Measurements from ENCODE around the gene GP5. TPM values are rescaled to one million over a fixed set of nuclear protein-coding genes. Genes with fewer than 3 reads are reported as not detected.

GP5 gene
- total RNA-seq, 1 experiment from 2014 or later = 0.21 TPM

- no peaks in the 10 kb centered on the region for H3K9me3 Mint-ChIP-seq (ENCODE audit: low read depth, unreplicated experiment)
- BruUV-seq (replicated peaks) = no TSS peak
- peaks cover 27% of the 10 kb centered on the region for H3K27me3 Mint-ChIP-seq (ENCODE audit: unreplicated experiment)
- H3K4me1 Mint-ChIP-seq (ENCODE audit: low read depth, unreplicated experiment) = peaks cover 20% of the 10 kb centered on the region
- CTCF ChIA-PET = no interaction called here
- no peak overlapping the region for H3K27ac Mint-ChIP-seq (ENCODE audit: unreplicated experiment)
- H3K36me3 Mint-ChIP-seq (ENCODE audit: insufficient read depth, unreplicated experiment) = peaks cover 17% of the 10 kb centered on the region
- intact Hi-C loops (cut with micrococcal nuclease; ENCODE audit: unreplicated experiment) = no loop called here
- no peak for TF ChIP-seq CTCF (IDR thresholded peaks at IDR 0.05; ENCODE audit: unreplicated experiment)
- no peak overlapping the region for H3K4me3 Mint-ChIP-seq (ENCODE audit: low read depth, unreplicated experiment)
- DNase-seq = no peak
These were observed 877 bp upstream of the GP5 start for GRCh38 chr3:194399874-194400411.

GRCh38 chr3:194397757-194398312 lies 1.2 kb downstream of the GP5 start:
- intact Hi-C loops (cut with micrococcal nuclease; ENCODE audit: unreplicated experiment) = no loop called here
- CTCF ChIA-PET = interaction anchor here (0.6 to 0.7 kb wide), 3 partner anchors 14 to 1787 kb away, joined by 3 to 6 read pairs (median 4); no protein-coding TSS in a partner anchor
- Mint-ChIP-seq H3K27ac (ENCODE audit: unreplicated experiment) (no peak overlapping the region), H3K27me3 (ENCODE audit: unreplicated experiment) (peaks cover 27% of the 10 kb centered on the region), H3K4me1 (ENCODE audit: low read depth, unreplicated experiment) (peaks cover 20% of the 10 kb centered on the region), H3K36me3 (ENCODE audit: insufficient read depth, unreplicated experiment) (peaks cover 9% of the 10 kb centered on the region), H3K4me3 (ENCODE audit: low read depth, unreplicated experiment) (no peak overlapping the region), H3K9me3 (ENCODE audit: low read depth, unreplicated experiment) (no peaks in the 10 kb centered on the region)
- TF ChIP-seq CTCF (IDR thresholded peaks at IDR 0.05; ENCODE audit: unreplicated experiment) = no peak
- DNase-seq = no peak
- BruUV-seq (replicated peaks) = no TSS peak

GRCh38 chr3:194396859-194397756 lies 2.0 kb downstream of the GP5 start:
- no peak overlapping the region for H3K27ac Mint-ChIP-seq (ENCODE audit: unreplicated experiment)
- DNase-seq = no peak
- no TSS peak for BruUV-seq (replicated peaks)
- peaks cover 5% of the 10 kb centered on the region for H3K36me3 Mint-ChIP-seq (ENCODE audit: insufficient read depth, unreplicated experiment)
- H3K4me3 Mint-ChIP-seq (ENCODE audit: low read depth, unreplicated experiment) = peak overlapping the region; percentile 17
- CTCF ChIA-PET = interaction anchor here (0.6 kb wide), 3 partner anchors 14 to 261 kb away, joined by 3 to 6 read pairs (median 3); partner anchors contain the start of gene HES1
- H3K9me3 Mint-ChIP-seq (ENCODE audit: low read depth, unreplicated experiment) = no peaks in the 10 kb centered on the region
- peaks cover 27% of the 10 kb centered on the region for H3K27me3 Mint-ChIP-seq (ENCODE audit: unreplicated experiment)
- intact Hi-C loops (cut with micrococcal nuclease; ENCODE audit: unreplicated experiment) = no loop called here
- H3K4me1 Mint-ChIP-seq (ENCODE audit: low read depth, unreplicated experiment) = peaks cover 20% of the 10 kb centered on the region
- no peak for TF ChIP-seq CTCF (IDR thresholded peaks at IDR 0.05; ENCODE audit: unreplicated experiment)

GRCh38 chr3:194396539-194396858 lies 2.6 kb downstream of the GP5 start:
- CTCF ChIA-PET = interaction anchor here (0.6 kb wide), 1 partner anchor 36 kb away, joined by 3 read pairs; no protein-coding TSS in a partner anchor
- intact Hi-C loops (cut with micrococcal nuclease; ENCODE audit: unreplicated experiment) = no loop called here
- TF ChIP-seq CTCF (IDR thresholded peaks at IDR 0.05; ENCODE audit: unreplicated experiment) = no peak
- H3K4me3 Mint-ChIP-seq (ENCODE audit: low read depth, unreplicated experiment) = peak overlapping the region; percentile 17
- H3K4me1 Mint-ChIP-seq (ENCODE audit: low read depth, unreplicated experiment) = peaks cover 20% of the 10 kb centered on the region
- no peak overlapping the region for H3K27ac Mint-ChIP-seq (ENCODE audit: unreplicated experiment)
- no TSS peak for BruUV-seq (replicated peaks)
- H3K27me3 Mint-ChIP-seq (ENCODE audit: unreplicated experiment) = peaks cover 28% of the 10 kb centered on the region
- no peaks in the 10 kb centered on the region for H3K9me3 Mint-ChIP-seq (ENCODE audit: low read depth, unreplicated experiment)
- H3K36me3 Mint-ChIP-seq (ENCODE audit: insufficient read depth, unreplicated experiment) = no peaks in the 10 kb centered on the region
- no peak for DNase-seq

All from Calu3 (cell line).